ENCODE measurements around the gene NAT8L.

The NAT8L gene

DNA sequence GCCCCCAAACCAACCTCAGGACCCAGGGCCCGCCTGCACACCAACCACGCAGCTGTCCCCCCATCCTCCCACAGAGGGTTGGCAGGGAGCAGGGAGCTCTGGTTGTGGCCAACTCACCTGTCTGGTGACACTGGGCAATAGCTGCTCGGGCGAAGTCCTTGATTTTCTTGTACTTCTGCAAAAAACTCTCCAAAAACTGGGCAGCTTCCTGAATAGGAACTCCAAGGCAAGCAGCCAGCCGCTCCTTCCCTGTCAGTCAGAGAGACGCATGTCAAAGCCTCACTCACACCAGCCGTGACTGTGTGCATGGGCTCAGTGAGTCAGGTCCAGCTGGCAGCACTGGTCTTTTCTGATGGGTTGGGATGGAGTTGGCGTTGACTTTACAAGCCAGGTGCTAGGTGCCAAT lies 26.4 kb downstream of the NAT8L start:
- no peak overlapping the region for H3K27ac ChIP-seq
- TF ChIP-seq, protein P1, sequence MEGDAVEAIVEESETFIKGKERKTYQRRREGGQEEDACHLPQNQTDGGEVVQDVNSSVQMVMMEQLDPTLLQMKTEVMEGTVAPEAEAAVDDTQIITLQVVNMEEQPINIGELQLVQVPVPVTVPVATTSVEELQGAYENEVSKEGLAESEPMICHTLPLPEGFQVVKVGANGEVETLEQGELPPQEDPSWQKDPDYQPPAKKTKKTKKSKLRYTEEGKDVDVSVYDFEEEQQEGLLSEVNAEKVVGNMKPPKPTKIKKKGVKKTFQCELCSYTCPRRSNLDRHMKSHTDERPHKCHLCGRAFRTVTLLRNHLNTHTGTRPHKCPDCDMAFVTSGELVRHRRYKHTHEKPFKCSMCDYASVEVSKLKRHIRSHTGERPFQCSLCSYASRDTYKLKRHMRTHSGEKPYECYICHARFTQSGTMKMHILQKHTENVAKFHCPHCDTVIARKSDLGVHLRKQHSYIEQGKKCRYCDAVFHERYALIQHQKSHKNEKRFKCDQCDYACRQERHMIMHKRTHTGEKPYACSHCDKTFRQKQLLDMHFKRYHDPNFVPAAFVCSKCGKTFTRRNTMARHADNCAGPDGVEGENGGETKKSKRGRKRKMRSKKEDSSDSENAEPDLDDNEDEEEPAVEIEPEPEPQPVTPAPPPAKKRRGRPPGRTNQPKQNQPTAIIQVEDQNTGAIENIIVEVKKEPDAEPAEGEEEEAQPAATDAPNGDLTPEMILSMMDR (conservative IDR thresholded peaks at IDR 0.05), result no peak

DNA sequence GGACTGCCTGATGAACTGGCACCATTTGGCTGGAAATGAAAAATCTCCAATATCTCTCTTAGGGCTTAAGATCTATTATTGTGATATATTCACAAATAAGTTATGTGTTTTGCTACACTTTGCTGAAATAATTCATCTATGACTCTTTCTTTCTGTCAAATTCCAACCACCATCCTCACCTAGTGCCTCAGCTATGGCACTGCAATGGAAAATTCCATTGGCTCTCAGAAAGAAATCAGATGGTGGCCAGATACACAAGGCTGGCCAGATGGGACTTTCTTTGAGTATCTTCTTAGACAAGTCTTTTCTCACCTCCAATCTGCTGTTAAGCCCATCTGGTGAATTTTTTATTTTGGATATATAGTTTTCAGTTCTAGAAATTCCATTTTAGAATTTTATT lies 28.0 kb downstream of the NAT8L start:
- no peak overlapping the region for H3K27ac ChIP-seq
- TF ChIP-seq, protein P1 (conservative IDR thresholded peaks at IDR 0.05), result no peak

DNA sequence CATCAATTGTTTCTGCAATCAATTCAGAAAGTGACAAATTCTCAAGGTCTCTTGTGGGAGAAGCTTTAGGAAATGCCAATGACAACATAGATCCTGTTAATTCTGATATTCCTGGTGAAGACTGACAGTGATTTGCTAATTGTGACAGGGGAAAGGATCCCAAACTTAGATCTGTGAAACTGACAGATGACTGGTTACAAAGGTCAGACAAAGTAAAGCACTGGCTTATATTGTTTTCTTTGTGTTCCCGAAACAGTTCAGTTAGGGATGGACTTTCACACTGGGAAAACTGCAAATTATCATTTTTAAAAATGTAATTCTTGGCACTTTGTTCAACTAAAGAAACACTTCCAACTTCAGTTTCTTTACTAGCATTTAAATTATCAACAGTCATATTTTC lies 30.1 kb downstream of the NAT8L start:
- TF ChIP-seq, protein P1 (conservative IDR thresholded peaks at IDR 0.05), result no peak
- no peak overlapping the region for H3K27ac ChIP-seq

DNA sequence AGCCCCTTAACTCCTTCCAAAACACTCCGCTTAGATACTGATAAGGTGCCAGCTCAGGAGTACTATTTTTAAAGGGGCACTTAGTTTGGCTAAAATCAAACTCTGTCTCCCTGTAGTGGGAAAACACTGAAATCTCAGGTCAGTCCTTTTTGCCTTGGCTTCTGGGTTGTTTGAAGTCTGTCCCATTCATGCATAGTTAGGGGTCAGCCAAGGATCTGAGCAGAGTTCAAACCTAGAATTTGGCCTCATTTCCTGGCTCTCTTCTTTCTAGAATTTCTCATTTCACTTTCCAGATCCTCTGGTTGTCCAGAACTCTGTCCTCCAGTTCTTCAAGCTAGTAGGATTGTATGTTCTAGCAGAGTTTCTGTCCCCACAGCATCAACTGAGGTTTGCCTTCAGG lies 31.5 kb downstream of the NAT8L start:
- no peak overlapping the region for H3K27ac ChIP-seq
- TF ChIP-seq, protein P1 (conservative IDR thresholded peaks at IDR 0.05), result no peak

DNA sequence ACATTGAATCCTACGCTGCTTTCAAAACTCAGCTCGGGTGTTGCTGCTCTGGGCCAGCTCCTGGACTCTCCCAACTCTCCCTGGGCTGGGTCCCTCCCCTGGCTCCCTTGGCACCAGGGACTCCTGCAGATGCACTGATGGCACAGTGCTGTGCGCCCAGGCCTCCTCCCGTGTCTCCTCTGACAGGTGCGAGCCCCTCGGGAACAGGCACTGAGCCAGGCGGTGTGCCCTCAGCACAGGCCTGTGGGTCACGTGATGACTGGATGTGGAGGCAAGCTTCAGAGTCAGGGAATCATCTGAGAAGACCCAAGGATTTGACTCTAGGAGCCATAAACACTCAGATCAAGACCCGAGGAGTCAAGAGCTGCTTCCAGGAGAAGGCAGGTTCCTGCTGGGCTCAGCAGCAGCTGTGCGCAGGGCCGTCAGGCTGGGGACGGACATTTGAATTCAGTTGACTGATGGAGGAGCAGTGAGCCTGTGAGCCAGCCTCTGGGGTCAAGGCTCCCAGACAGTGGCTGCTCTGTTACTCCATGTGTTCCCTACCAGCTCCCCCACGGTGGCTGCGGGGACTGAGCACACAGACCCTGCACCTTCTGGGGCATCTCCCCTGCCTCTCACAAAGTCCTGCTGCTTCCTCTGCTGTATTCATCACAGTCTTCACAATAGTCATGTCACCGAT lies 33.0 kb downstream of the NAT8L start:
- TF ChIP-seq, protein P1 (conservative IDR thresholded peaks at IDR 0.05), result no peak
- H3K27ac ChIP-seq, result no peak overlapping the region

DNA sequence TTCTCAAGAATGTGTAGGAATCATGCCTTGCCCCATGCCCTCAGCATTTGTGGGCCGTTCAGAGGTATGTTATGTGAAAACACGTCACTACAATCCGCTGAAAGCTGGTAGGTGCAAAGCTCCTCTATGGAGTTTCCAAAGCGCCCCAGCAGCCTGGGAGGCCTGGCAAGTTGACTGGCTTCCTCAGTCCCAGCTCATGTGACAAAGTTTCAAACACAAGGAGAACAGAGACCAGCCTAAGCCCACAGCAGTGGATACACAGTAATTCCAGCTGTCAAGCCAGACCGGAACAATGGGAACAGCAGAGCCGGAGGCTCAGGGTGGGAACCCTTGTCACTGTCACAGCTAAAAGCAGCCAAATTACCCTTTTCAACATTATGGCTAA lies 33.5 kb downstream of the NAT8L start:
- H3K27ac ChIP-seq, result no peak overlapping the region
- TF ChIP-seq, protein P1 (conservative IDR thresholded peaks at IDR 0.05), result no peak

DNA sequence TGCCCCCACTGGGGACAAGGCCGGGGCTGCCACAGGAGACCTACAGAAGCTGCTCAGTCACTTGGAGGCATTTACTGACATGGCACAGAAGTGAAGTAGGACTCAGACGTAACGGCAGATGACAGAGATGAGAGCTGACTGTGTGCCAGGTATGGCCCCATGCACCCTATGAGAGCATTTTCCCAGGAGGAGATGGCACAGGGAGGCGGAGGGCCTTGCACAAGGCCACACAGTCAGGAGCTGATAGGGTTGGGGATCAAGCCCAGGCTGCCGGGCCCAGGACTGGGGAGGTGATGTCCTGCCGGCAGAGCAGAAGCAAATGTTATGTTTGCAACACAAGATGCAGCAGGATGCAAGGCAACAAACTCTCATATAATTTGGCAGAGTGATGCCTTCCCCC lies 34.1 kb downstream of the NAT8L start:
- H3K27ac ChIP-seq, result no peak overlapping the region
- TF ChIP-seq, protein P1 (conservative IDR thresholded peaks at IDR 0.05), result no peak
